ENCODE results near the gene CCL13.

Gene CCL13

GRCh38 chr17:34390649-34391048 is 34.4 kb downstream of the CCL13 start:
- ChIA-PET CTCF (no interaction called here), POLR2A (no interaction called here)
- no peak for DNase-seq (ENCODE audit: extremely low spot score)
- TF ChIP-seq BHLHE40 (IDR thresholded peaks at IDR 0.05; ENCODE audit: borderline replicate concordance) (no peak), TARDBP (IDR thresholded peaks at IDR 0.05) (no peak), HDGF (IDR thresholded peaks at IDR 0.05; ENCODE audit: borderline replicate concordance) (no peak), NFRKB (IDR thresholded peaks at IDR 0.05) (no peak), PKNOX1 (IDR thresholded peaks at IDR 0.05) (no peak), FOXK2 (IDR thresholded peaks at IDR 0.05) (no peak), FOXM1 (IDR thresholded peaks at IDR 0.05; ENCODE audit: borderline replicate concordance) (no peak), ARNT (IDR thresholded peaks at IDR 0.05) (no peak), ZNF384 (IDR thresholded peaks at IDR 0.05) (no peak), SP1 (IDR thresholded peaks at IDR 0.05) (no peak), LEF1 (IDR thresholded peaks at IDR 0.05; ENCODE audit: borderline replicate concordance) (no peak), L3MBTL2 (conservative IDR thresholded peaks at IDR 0.05) (no peak), ELF4 (IDR thresholded peaks at IDR 0.05) (no peak), CTBP1 (IDR thresholded peaks at IDR 0.05; ENCODE audit: borderline replicate concordance) (no peak), FOXA1 (IDR thresholded peaks at IDR 0.05) (no peak), SUZ12 (IDR thresholded peaks at IDR 0.05) (no peak)

- CTCF ChIA-PET, result no interaction called here
- DNase-seq (ENCODE audit: extremely low spot score), result no peak
- POLR2A ChIA-PET, result no interaction called here
- no peak for TF ChIP-seq PKNOX1 (IDR thresholded peaks at IDR 0.05)
- TF ChIP-seq FOXM1 (IDR thresholded peaks at IDR 0.05; ENCODE audit: borderline replicate concordance), result no peak
- no peak for TF ChIP-seq FOXK2 (IDR thresholded peaks at IDR 0.05)
- TF ChIP-seq ARNT (IDR thresholded peaks at IDR 0.05), result no peak
- no peak for TF ChIP-seq TARDBP (IDR thresholded peaks at IDR 0.05)
- no peak for TF ChIP-seq SP1 (IDR thresholded peaks at IDR 0.05)
- no peak for TF ChIP-seq BHLHE40 (IDR thresholded peaks at IDR 0.05; ENCODE audit: borderline replicate concordance)
- TF ChIP-seq L3MBTL2 (conservative IDR thresholded peaks at IDR 0.05), result no peak
- no peak for TF ChIP-seq HDGF (IDR thresholded peaks at IDR 0.05; ENCODE audit: borderline replicate concordance)
- TF ChIP-seq NFRKB (IDR thresholded peaks at IDR 0.05), result no peak
- TF ChIP-seq FOXA1 (IDR thresholded peaks at IDR 0.05), result no peak
- TF ChIP-seq LEF1 (IDR thresholded peaks at IDR 0.05; ENCODE audit: borderline replicate concordance), result no peak
- TF ChIP-seq SUZ12 (IDR thresholded peaks at IDR 0.05), result no peak
- no peak for TF ChIP-seq ZNF384 (IDR thresholded peaks at IDR 0.05)
Observed at GRCh38 chr17:34391241-34391640, 35.0 kb downstream of the CCL13 start.

GRCh38 chr17:34393401-34393800 is 37.1 kb downstream of the CCL13 start:
- POLR2A ChIA-PET, result no interaction called here
- no peak for TF ChIP-seq BHLHE40 (IDR thresholded peaks at IDR 0.05; ENCODE audit: borderline replicate concordance)
- TF ChIP-seq SUZ12 (IDR thresholded peaks at IDR 0.05), result no peak
- TF ChIP-seq ELF4 (IDR thresholded peaks at IDR 0.05), result no peak
- TF ChIP-seq ZNF384 (IDR thresholded peaks at IDR 0.05), result no peak
- no peak for TF ChIP-seq ARNT (IDR thresholded peaks at IDR 0.05)
- TF ChIP-seq LEF1 (IDR thresholded peaks at IDR 0.05; ENCODE audit: borderline replicate concordance), result no peak
- no peak for TF ChIP-seq TARDBP (IDR thresholded peaks at IDR 0.05)
- TF ChIP-seq CTBP1 (IDR thresholded peaks at IDR 0.05; ENCODE audit: borderline replicate concordance), result no peak
- no peak for TF ChIP-seq FOXM1 (IDR thresholded peaks at IDR 0.05; ENCODE audit: borderline replicate concordance)
- DNase-seq (ENCODE audit: extremely low spot score), result no peak
- CTCF ChIA-PET, result no interaction called here

- ChIA-PET CTCF (interaction anchor here (1.0 to 1.8 kb wide), 2 partner anchors 10 to 35 kb away, joined by 3 to 6 read pairs; no protein-coding TSS in a partner anchor), POLR2A (no interaction called here)
- DNase-seq (ENCODE audit: extremely low spot score), result no peak
- no peak for TF ChIP-seq FOXM1 (IDR thresholded peaks at IDR 0.05; ENCODE audit: borderline replicate concordance)
- no peak for TF ChIP-seq BHLHE40 (IDR thresholded peaks at IDR 0.05; ENCODE audit: borderline replicate concordance)
- TF ChIP-seq SUZ12 (IDR thresholded peaks at IDR 0.05), result no peak
Observed at GRCh38 chr17:34397265-34397664, 41.0 kb downstream of the CCL13 start.

- DNase-seq (ENCODE audit: extremely low spot score), result no peak
- POLR2A ChIA-PET, result no interaction called here
- CTCF ChIA-PET, result no interaction called here
- no peak for TF ChIP-seq FOXK2 (IDR thresholded peaks at IDR 0.05)
- no peak for TF ChIP-seq ARNT (IDR thresholded peaks at IDR 0.05)
- TF ChIP-seq PKNOX1 (IDR thresholded peaks at IDR 0.05), result no peak
- no peak for TF ChIP-seq FOXM1 (IDR thresholded peaks at IDR 0.05; ENCODE audit: borderline replicate concordance)
Observed at GRCh38 chr17:34398990-34399389, 42.7 kb downstream of the CCL13 start.

- ChIA-PET POLR2A (no interaction called here), CTCF (interaction anchor here (0.8 kb wide), 1 partner anchor 10 kb away, joined by 3 read pairs; no protein-coding TSS in a partner anchor)
- TF ChIP-seq TARDBP (IDR thresholded peaks at IDR 0.05), result no peak
- TF ChIP-seq SP1 (IDR thresholded peaks at IDR 0.05), result no peak
- no peak for TF ChIP-seq BHLHE40 (IDR thresholded peaks at IDR 0.05; ENCODE audit: borderline replicate concordance)
- no peak for TF ChIP-seq ARNT (IDR thresholded peaks at IDR 0.05)
- TF ChIP-seq ZNF384 (IDR thresholded peaks at IDR 0.05), result no peak
- TF ChIP-seq PKNOX1 (IDR thresholded peaks at IDR 0.05), result no peak
- TF ChIP-seq HDGF (IDR thresholded peaks at IDR 0.05; ENCODE audit: borderline replicate concordance), result no peak
- TF ChIP-seq FOXM1 (IDR thresholded peaks at IDR 0.05; ENCODE audit: borderline replicate concordance), result no peak
- no peak for TF ChIP-seq L3MBTL2 (conservative IDR thresholded peaks at IDR 0.05)
- no peak for TF ChIP-seq NFRKB (IDR thresholded peaks at IDR 0.05)
- no peak for TF ChIP-seq ELF4 (IDR thresholded peaks at IDR 0.05)
- no peak for TF ChIP-seq FOXK2 (IDR thresholded peaks at IDR 0.05)
- no peak for DNase-seq (ENCODE audit: extremely low spot score)
Observed at GRCh38 chr17:34399725-34400124, 43.4 kb downstream of the CCL13 start.

Data from HEK293T (cell line).